ENCODE measurements around the gene LCN6.

DNA sequence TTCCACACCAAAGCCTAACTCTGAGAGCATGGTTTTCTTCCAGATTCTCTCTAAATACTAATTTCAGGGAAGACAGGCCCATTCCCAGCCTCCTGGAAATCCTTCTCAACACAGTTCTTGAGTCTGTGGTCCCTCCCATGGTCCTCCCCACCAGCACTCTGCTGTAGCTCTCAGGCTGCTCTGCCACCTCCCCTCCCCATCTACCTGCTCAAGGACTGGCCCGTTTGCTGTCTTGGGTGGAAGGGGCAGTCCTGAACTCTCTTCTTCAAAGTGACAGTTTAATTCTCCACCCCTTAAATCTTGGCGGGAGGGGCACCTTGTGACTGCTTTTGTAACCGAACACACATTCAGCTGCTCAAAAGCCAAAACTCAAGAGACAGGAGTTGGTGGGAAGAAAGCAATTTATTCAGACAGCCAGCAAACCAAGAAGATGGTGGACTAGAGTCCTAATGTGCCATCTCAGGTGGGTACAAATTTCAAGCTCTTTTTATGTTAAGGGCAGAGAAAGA is 23.6 kb upstream of the LCN6 start:
- no peak for TF ChIP-seq CTCF (IDR thresholded peaks at IDR 0.05; ENCODE audit: insufficient read depth, low read length, poor library complexity, severe bottlenecking)
- no peak for TF ChIP-seq EZH2phosphoT487 (conservative IDR thresholded peaks at IDR 0.05; ENCODE audit: low read length)

Data from SU-DHL-6 (cell line).